Activated naive CD8-positive, alpha-beta T cell treated with anti-CD3 and anti-CD28 coated beads, Interleukin-2, amount 50 U/mL, for 24 hours (primary cell): ENCODE data around the gene GPR137B.
"Not testable (repeated sequence)": the region's sequence is repeated elsewhere in the genome, so short reads cannot be mapped to it uniquely, and the experiment has no call there.

Experiments used
- ATAC-seq: fragments of 150-1000 bp; cut with Tn5 transposase; one replicate; pipeline ENCODE4 v1.10.0; 2021
- DNase-seq: peaks from one replicate; pipeline ENCODE4 v3.0.0; 2021
- H3K27ac Mint-ChIP-seq: one replicate; pipeline ENCODE4 v1.8.0; 2021; ENCODE audit warnings: mild to moderate bottlenecking, mixed read lengths
- H3K27me3 Mint-ChIP-seq: one replicate; pipeline ENCODE4 v1.8.0; 2021; ENCODE audit warnings: mixed read lengths
- H3K36me3 Mint-ChIP-seq: one replicate; pipeline ENCODE4 v1.8.0; 2021; ENCODE audit warnings: low read depth, mixed read lengths
- H3K4me1 Mint-ChIP-seq: one replicate; pipeline ENCODE4 v1.8.0; 2021; ENCODE audit warnings: mixed read lengths
- H3K4me3 Mint-ChIP-seq: one replicate; pipeline ENCODE4 v1.8.0; 2021; ENCODE audit warnings: mild to moderate bottlenecking, moderate library complexity, mixed read lengths
- H3K9me3 Mint-ChIP-seq: one replicate; pipeline ENCODE4 v1.8.0; 2021; ENCODE audit warnings: mixed read lengths

The GPR137B gene, protein sequence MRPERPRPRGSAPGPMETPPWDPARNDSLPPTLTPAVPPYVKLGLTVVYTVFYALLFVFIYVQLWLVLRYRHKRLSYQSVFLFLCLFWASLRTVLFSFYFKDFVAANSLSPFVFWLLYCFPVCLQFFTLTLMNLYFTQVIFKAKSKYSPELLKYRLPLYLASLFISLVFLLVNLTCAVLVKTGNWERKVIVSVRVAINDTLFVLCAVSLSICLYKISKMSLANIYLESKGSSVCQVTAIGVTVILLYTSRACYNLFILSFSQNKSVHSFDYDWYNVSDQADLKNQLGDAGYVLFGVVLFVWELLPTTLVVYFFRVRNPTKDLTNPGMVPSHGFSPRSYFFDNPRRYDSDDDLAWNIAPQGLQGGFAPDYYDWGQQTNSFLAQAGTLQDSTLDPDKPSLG

GRCh38 chr1:236142253-236143103, at the start of gene GPR137B:
GPR137B (plus strand) TSS chr1:236142539; CDS start chr1:236142623, 84 bp downstream.
- Mint-ChIP-seq H3K4me1 (peaks cover 28% of the 10 kb centered on the region), H3K9me3 (no peaks in the 10 kb centered on the region), H3K27me3 (peaks cover 33% of the 10 kb centered on the region), H3K36me3 (peaks cover 5% of the 10 kb centered on the region), H3K27ac (peak within 1 kb of the TSS; percentile 81), H3K4me3 (peak within 1 kb of the TSS; percentile 97)
- DNase-seq (peak; percentile 67), ATAC-seq (peak; percentile 75)

GRCh38 chr1:236092899-236093298, 49.4 kb upstream of the GPR137B start:
- no peak overlapping the region for H3K27ac Mint-ChIP-seq
- peaks cover 7% of the 10 kb centered on the region for H3K9me3 Mint-ChIP-seq
- H3K4me1 Mint-ChIP-seq, result peaks cover 7% of the 10 kb centered on the region
- H3K27me3 Mint-ChIP-seq, result peaks cover 20% of the 10 kb centered on the region
- H3K36me3 Mint-ChIP-seq, result peaks cover 7% of the 10 kb centered on the region
- no peak overlapping the region for H3K4me3 Mint-ChIP-seq
- no peak for DNase-seq
- no peak for ATAC-seq

- Mint-ChIP-seq H3K36me3 (peaks cover 7% of the 10 kb centered on the region), H3K9me3 (peaks cover 7% of the 10 kb centered on the region), H3K4me3 (no peak overlapping the region), H3K27ac (no peak overlapping the region), H3K27me3 (peaks cover 12% of the 10 kb centered on the region), H3K4me1 (peaks cover 7% of the 10 kb centered on the region)
- DNase-seq (no peak), ATAC-seq (no peak)
These were observed 46.4 kb upstream of the GPR137B start for GRCh38 chr1:236095705-236096520.

GRCh38 chr1:236096660-236097482, 45.5 kb upstream of the GPR137B start:
- DNase-seq (peak; percentile 74), ATAC-seq (peak; percentile 33)
- H3K36me3 Mint-ChIP-seq, H3K9me3 Mint-ChIP-seq, H3K4me3 Mint-ChIP-seq, H3K27me3 Mint-ChIP-seq, H3K4me1 Mint-ChIP-seq: not testable (repeated sequence)
- peak overlapping the region; percentile 92 for H3K27ac Mint-ChIP-seq

DNA sequence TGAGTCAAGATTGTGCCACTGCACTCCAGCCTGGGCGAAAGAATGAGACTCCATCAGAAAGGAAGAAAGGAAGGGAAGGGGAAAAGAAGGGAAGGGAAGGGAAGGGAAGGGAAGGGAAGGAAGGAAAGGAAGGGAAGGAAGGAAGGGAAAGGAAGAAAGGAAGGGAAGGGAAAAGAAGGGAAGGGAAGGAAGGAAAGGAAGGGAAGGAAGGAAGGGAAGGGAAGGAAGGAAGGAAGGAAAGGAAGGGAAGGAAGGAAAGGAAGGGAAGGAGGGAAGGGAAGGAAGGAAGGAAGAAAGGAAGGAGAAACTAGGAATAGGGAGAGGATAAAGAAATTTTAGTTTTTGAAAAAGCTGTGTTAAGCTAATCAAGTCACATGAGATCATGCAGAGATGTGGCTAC, 44.1 kb upstream of the GPR137B start:
- Mint-ChIP-seq H3K4me1 (peaks cover 7% of the 10 kb centered on the region), H3K36me3 (peaks cover 7% of the 10 kb centered on the region), H3K4me3 (no peak overlapping the region), H3K9me3 (peaks cover 7% of the 10 kb centered on the region), H3K27me3 (peaks cover 8% of the 10 kb centered on the region), H3K27ac (no peak overlapping the region)
- no peak for DNase-seq
- ATAC-seq, result no peak

GRCh38 chr1:236099355-236099974, 42.9 kb upstream of the GPR137B start:
- H3K27ac Mint-ChIP-seq, result no peak overlapping the region
- peaks cover 7% of the 10 kb centered on the region for H3K27me3 Mint-ChIP-seq
- peaks cover 7% of the 10 kb centered on the region for H3K36me3 Mint-ChIP-seq
- H3K9me3 Mint-ChIP-seq, result peaks cover 7% of the 10 kb centered on the region
- peaks cover 11% of the 10 kb centered on the region for H3K4me1 Mint-ChIP-seq
- no peak for ATAC-seq
- no peak for DNase-seq
- H3K4me3 Mint-ChIP-seq, result no peak overlapping the region

DNA sequence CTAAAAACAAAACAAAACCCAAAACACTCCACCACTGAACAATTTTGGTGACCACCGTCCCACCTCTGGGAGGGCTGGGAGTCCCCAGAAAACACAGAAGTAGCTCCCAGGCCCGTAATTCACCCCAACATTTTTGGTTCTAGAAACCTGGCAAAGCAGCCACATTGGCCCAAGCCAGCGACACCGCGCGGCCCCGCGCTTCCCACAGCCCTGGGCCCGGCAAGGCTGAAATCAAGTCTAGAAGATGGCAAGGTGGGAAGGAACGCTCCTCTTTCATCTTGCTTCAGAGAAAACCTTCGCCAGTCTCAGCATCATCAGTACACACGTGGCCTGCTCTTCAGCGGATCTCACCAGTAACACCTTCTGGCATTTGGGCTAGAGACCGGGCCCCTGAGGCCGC, 41.5 kb upstream of the GPR137B start:
- peaks cover 7% of the 10 kb centered on the region for H3K9me3 Mint-ChIP-seq
- no peak overlapping the region for H3K27ac Mint-ChIP-seq
- H3K4me1 Mint-ChIP-seq, result peaks cover 11% of the 10 kb centered on the region
- peaks cover 7% of the 10 kb centered on the region for H3K36me3 Mint-ChIP-seq
- H3K4me3 Mint-ChIP-seq, result no peak overlapping the region
- peaks cover 4% of the 10 kb centered on the region for H3K27me3 Mint-ChIP-seq
- DNase-seq (no peak), ATAC-seq (no peak)

DNA sequence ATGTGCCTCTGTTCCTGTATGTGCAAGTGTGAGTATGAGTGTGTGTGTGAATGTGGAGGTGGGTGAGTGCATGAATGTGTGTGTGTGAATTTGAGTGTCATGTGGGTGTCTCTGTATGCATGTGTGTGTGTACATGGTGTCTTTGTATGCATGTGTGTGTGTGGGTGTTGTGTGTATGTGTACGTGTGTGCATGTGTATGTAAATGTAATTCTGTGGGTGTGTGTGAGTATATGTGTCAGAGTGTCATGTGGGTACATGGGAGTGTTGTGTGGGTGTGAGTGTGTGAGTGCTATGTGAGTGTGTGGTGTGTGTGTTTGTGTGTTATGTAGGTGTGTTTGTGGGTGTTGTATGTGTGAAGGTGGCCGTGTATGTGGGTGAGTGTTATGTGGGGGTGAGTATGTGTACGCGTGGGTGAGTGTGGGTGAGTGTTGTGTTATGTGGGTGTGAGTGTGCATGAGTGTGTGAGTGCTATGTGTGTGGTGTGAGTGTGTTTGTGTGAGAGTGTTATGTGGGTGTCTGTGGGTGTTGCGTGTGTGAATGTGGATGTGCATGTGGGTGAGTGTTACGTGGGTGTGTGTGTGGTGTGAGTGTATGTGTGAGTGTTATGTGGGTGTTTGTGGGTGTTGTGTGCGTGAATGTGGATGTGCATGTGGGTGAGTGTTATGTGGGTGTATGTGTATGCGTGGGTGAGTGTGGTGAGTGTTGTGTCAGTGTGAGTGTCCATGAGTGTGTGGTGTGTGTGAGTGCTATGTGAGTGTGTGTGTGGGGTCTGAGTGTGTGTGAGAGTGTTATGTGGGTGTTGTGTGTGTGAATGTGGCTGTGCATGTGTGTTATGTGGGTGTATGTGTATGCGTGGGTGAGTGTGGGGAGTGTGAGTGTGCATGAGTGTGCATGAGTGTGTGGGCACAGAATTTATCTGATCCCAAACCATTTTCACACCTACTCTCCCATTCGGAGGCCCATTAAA, 40.8 kb upstream of the GPR137B start:
- Mint-ChIP-seq H3K27ac (no peak overlapping the region), H3K4me1 (peaks cover 11% of the 10 kb centered on the region)
- DNase-seq, result no peak

DNA sequence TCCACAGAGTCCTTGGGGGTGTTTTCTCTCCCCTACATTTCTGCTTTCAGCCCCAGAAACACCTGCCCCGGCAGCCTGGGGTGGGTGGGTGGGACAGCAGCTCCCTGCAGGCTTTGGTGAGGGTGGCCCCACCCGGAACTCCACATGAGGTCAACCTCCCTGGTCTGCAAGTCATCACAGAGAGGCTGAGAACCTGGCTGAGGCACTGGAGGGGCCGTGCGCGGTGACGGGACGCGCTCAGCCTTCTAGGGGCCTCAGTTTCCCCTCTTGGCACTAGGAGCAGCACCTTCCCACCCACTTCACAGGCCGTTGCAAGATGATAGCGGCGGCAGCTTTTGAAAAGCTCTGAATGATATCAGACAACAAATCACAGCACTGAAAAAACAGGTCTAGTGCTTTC, 39.7 kb upstream of the GPR137B start:
- no peak for DNase-seq
- no peak overlapping the region for H3K27ac Mint-ChIP-seq
- H3K9me3 Mint-ChIP-seq, result no peaks in the 10 kb centered on the region
- H3K36me3 Mint-ChIP-seq, result no peaks in the 10 kb centered on the region
- peaks cover 4% of the 10 kb centered on the region for H3K27me3 Mint-ChIP-seq
- no peak for ATAC-seq
- no peak overlapping the region for H3K4me3 Mint-ChIP-seq
- peaks cover 5% of the 10 kb centered on the region for H3K4me1 Mint-ChIP-seq

More for the DNA sequence above, 40.8 kb upstream of the GPR137B start:
- H3K27me3 Mint-ChIP-seq, result peaks cover 4% of the 10 kb centered on the region
- peaks cover 5% of the 10 kb centered on the region for H3K9me3 Mint-ChIP-seq
- ATAC-seq, result no peak
- H3K36me3 Mint-ChIP-seq, result peaks cover 6% of the 10 kb centered on the region
- no peak overlapping the region for H3K4me3 Mint-ChIP-seq

GRCh38 chr1:236103059-236103458, 39.3 kb upstream of the GPR137B start:
- Mint-ChIP-seq H3K9me3 (no peaks in the 10 kb centered on the region), H3K36me3 (no peaks in the 10 kb centered on the region), H3K4me3 (no peak overlapping the region), H3K4me1 (peaks cover 4% of the 10 kb centered on the region), H3K27ac (no peak overlapping the region), H3K27me3 (peaks cover 2% of the 10 kb centered on the region)
- DNase-seq, result no peak
- no peak for ATAC-seq

GRCh38 chr1:236103646-236104218, 38.6 kb upstream of the GPR137B start:
- Mint-ChIP-seq H3K4me1 (peaks cover 4% of the 10 kb centered on the region), H3K27me3 (peaks cover 2% of the 10 kb centered on the region), H3K4me3 (no peak overlapping the region), H3K9me3 (no peaks in the 10 kb centered on the region), H3K27ac (no peak overlapping the region), H3K36me3 (no peaks in the 10 kb centered on the region)
- DNase-seq, result peak; percentile 63
- ATAC-seq, result peak; percentile 50

GRCh38 chr1:236107121-236107907, 35.0 kb upstream of the GPR137B start:
- Mint-ChIP-seq H3K36me3 (no peaks in the 10 kb centered on the region), H3K27me3 (peaks cover 2% of the 10 kb centered on the region)
- DNase-seq, result no peak

More at GRCh38 chr1:236107121-236107907, 35.0 kb upstream of the GPR137B start:
- peaks cover 4% of the 10 kb centered on the region for H3K4me1 Mint-ChIP-seq
- H3K9me3 Mint-ChIP-seq, result no peaks in the 10 kb centered on the region
- no peak for ATAC-seq
- no peak overlapping the region for H3K4me3 Mint-ChIP-seq
- no peak overlapping the region for H3K27ac Mint-ChIP-seq
